OCI-M1 (cell line): ENCODE measurements around the gene IRF2BP2.

ENCODE experiments used
- DNase-seq: peaks from one replicate; lab custom pipeline; 2025; lab: John Stamatoyannopoulos, UW

Gene IRF2BP2

DNA sequence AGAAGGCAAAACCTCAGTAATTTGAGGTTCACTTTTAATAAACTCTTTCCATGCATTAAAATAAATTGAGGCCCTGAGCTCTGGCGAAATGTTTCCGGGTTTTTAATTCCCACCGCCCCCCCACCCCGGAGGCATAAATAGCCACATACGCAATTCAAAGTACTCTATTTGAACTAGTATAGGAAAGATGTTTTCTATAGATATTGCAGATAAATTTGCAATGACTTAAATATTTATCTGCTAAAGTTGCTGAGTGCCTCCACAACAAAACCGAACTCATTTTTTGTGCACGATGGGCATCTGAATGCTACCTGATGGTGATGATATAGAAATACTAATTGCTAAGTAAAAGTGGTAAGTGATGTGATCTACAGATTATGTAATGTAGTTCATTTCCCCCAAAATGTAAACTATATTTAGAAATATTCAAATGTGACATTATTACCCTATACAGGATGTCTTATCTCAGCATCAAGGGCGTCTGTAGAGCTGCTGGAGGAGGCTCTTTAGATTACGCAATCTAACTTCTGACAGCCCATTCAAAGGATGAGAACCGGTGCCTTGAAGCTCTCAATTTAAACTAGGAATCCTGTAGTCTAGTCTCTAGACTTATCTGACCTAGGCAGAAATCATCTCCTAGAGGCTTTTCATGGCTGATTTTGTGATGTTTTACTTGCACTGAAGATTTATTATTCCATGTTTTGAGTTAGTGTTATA is 8.5 kb downstream of the IRF2BP2 start:
- peak; percentile 95 for DNase-seq

DNA sequence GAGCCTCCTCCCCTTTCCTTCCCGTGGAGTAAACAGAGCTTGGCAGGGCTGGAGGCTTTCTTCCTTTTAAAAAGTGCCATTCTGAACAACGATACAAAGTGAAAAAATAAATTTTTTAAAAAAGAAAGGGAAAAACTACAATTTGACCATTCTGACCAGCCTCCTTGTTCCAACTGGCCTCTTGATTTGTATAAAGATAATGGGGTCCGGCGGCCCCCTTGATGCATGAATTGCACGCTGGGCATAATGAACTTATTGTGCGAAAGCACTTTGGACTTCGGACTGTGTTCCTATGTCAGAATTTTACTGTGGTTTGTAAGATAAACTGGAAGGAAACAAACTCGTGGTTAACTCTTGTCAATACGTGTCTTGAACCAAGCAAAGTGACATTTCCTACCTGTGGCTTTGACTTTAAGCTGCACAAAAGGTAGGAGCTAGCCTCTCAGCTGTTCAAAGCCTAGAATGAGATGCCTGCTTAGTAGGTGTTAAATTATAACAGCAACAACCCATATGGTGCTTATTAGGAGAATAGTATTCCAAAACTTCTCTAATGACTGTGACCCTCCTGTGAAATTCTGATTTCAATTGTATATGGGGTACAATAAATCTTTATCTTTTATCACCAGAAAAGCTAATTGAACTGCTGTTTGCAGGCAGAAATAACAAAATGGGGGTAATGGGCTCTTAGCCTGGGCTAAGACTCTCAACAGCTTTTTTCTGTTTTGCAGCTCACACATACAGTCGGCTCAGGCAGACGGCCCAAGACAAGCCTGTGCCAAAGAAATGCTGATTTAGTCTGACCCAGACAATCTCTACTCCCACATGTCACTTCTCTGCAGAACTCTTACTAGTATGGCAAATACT is 9.3 kb downstream of the IRF2BP2 start:
- DNase-seq, result peak; percentile 84

DNA sequence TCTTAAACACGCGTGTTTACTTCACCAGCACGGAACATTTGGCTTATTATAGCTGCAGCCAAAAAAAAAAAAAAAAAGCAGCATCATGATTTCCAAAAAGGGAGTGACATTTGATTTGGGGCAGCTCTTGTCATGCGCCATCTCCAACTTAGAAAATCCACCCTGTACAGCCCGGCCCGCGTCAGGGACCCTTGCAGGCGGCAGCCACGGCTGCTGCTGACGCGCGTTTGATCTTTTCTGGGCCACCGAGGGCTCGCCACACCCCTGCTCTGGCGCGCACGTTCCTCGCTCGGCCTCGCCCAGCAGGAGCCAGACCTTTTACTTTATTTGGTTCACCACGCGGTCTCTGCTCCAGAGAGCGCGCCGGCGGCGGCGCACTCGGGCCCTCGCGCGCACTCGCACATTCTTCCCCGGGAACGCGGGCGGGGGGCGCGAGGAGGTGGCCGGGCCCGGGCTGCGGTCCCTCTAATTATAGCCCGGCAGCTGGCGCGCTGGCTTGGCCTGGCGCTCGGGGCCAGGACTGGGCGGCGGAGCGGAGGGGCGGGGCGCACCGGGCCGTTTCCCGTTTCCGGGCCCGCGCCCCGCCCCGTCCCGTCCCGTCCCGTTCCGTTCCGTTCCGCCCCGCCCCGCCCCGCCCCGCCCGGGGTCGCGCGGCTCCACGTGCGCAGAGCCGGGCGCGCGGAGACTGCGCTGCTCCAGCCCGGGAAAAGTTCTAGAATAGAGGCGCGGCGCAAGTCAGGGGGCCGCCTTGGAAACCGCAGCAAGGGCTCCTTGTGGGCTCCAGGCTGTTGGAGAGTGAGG is 10.2 kb downstream of the IRF2BP2 start:
- peak; percentile 96 for DNase-seq

DNA sequence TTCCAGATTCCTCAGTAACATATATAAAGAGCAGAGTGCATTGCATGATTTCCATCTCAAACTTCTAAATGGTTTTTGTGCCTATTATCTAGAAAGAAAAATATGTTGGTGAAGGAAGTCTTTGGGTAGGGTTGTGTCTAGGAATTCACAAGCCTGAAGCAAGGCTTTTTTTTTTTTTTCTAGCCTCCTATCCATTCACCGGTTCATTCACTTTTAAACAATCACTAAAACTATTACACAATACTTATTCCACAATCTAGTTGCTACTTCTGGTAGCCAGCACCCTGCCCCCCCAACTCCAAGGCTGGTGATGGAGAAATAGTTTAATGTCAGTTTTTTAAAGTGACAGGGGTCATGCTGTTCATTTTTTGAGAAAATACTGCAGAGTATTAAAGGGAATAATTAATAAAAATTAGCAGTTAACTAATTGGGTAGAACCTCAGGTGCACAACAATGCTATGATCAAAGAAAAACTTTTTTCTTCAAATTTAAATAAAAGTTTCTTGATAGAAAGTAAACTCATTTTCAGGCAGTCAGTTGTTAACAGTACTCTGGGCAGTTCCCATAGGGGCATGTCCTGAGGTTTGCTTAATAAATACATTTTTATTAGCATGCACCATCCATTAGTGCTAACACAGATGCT is 10.9 kb downstream of the IRF2BP2 start:
- peak; percentile 81 for DNase-seq

DNA sequence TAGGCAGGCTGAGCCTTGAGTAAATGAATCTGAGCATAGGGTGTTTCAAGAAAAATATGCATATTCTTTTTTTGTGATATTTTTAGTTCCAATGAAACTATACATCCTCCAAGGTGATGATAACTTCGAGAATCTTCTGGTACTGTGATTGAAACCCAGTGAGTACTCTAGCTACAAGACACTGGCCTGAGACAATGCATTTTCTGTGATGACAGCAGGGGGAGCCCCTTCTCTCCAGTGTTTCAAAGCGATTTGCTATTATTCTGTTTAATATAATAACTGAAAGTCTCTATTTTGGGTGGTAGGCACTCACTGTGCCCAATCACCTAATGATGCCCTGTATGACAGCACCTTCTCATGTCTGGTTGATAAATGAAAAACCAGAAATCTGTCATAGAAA is 12.1 kb downstream of the IRF2BP2 start:
- peak; percentile 87 for DNase-seq

DNA sequence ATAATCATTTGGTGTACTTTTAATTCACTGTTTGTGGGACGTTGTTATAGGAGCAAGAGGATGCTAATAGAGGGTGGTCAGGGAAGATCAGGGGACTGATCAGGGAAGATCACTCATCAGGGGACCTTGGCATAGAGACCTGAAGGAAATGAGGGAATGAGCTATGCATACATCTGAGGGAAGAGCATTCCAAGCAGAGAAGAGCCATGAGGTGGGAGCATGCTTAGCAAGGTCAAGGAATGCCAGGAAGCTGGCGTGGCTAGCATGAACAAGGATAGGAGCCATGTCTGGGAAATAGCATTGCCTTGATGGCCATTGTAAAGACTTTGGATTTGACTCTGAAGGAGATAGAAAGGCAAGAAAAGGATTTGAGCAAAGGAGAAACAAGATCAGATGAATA is 14.1 kb downstream of the IRF2BP2 start:
- DNase-seq, result no peak

DNA sequence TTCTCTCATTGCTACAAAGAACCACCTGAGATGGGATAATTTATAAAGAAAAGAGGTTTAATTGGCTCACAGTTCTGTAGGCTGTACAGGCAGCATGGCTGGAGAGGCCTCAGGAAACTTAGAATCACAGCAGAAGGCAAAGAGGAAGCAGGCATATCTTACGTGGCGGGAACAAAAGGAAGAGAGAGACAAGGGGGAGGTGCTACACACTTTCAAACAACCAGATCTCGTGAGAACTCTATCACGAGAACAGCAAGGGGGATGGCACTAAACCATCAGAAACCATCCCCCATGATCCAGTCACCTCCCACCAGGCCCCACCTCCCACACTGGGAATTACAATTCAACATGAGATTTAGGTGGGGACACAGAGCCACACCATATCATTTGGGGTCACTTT is 15.4 kb downstream of the IRF2BP2 start:
- DNase-seq, result peak; percentile 21

DNA sequence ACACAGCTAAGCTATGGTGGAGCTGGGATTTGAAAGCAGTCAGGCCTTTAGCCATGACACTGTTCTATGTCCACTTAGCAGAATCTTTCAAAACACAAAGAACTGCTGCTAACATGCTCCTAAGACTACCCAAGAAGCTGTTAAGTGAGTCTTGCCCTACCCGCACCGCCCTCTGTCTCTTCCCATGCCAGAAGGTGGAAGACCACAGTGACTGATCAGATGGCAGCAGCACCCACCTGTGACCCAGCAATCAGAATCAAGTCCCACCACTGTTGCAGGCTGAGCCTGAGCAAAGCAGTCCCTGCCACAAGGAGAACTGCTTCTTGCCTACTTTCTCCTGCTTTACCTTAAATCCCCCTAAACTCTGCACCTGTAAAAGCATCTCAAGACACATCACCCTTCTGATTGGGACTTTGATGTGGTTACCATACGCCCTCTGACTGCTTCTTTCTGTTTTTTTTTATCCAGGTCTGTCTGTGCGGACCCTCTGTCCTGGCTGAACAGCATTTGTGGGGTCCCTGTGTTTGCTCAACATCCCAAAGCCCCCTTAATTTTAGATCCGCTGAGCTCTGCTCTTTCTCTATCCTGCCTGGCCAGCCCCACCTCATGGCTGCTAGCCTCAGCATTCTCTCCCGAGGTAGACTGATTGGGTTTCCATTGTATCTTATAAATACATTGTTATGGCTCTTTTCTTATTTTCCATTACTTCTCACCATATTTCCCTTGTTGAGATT is 16.0 kb downstream of the IRF2BP2 start:
- no peak for DNase-seq

DNA sequence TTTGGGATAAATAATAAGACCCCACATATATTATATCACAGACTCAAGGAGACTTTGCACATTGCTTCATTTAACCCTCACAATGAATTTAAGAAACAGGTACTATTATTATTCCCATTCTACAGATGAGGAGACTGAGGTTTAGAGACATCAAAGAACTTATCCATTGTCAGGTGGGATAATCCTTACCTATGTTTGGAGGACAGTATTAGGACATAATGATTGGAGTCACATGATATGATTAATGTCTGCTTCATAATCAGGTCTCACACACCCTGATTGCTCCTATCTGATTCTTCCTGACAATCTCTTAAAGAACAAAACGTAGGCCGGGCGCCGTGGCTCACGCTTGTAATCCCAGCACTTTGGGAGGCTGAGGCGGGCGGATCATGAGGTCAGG is 16.9 kb downstream of the IRF2BP2 start:
- no peak for DNase-seq

DNA sequence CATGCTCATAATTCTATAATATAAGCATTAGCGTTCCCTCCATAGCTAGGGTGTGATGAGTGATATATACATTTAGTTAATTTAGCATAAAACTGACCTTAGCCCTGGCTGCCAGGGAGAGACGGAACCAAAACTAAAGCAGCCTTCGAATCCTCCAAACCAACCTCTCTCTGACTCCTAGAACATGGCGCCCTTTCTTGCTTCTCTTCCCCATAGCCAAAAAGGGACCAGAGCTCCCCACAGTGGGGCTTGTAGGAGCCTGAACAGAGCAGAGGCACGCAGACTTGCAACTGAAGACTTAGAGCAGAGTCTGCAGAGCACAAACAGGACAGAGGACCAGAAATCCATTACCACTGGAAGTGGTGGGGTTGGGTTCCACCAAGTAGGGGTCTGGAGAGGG is 17.7 kb downstream of the IRF2BP2 start:
- peak; percentile 35 for DNase-seq

DNA sequence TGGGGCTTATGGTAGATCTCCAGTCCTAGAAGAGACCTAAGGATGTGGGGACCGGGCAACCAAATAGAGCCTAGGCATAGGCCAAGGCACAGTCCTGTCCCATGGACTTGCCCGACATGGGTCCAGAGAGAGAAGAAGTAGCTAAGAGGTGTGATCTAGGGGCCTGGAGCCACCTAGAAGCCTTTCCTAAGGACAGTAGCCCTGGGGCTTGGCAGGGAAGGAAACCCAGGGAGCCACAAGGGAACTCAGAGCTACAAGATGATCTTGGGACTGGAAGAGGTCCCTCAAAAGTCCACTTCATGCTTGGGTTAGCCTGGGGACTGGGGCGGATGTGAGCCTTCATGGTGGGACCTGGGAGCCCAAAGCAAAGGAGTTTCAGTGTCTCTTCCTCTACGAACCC is 18.8 kb downstream of the IRF2BP2 start:
- no peak for DNase-seq

DNA sequence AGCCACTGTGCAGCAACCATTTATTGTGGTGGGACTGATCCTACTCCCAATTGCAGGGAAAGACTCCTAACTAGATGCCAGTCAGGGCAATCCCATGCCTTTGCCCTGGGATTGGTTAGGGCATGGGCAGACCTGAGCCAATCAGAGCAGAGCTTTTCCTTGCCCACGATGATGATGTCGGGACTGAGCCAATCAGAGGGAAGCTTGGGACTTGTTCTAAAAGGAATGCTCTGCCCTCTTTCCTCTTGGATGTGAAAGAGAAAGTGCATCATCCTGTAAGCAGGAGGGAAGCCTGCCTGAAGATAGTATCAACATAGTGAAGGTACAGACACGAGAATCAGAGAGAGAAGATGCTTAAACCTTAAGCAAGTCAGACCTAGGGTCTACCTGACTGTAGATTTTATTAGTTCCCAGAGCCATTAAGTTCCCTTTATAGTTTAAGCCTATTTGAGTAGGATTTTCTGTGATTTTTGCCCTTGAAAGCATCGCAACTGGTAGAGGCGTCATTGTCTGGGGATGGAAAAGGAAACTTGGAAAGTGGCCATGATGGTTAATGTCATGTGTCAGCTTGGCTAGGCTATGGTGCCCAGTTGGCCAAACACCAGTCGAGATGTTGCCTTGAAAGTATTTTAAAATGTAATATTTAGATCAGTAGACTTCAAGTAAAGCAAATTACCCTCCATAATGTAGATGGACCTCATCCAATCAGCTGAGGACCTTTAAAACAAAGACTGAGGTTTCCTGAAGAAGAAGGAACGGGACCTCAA is 19.9 kb downstream of the IRF2BP2 start:
- DNase-seq, result peak; percentile 57

DNA sequence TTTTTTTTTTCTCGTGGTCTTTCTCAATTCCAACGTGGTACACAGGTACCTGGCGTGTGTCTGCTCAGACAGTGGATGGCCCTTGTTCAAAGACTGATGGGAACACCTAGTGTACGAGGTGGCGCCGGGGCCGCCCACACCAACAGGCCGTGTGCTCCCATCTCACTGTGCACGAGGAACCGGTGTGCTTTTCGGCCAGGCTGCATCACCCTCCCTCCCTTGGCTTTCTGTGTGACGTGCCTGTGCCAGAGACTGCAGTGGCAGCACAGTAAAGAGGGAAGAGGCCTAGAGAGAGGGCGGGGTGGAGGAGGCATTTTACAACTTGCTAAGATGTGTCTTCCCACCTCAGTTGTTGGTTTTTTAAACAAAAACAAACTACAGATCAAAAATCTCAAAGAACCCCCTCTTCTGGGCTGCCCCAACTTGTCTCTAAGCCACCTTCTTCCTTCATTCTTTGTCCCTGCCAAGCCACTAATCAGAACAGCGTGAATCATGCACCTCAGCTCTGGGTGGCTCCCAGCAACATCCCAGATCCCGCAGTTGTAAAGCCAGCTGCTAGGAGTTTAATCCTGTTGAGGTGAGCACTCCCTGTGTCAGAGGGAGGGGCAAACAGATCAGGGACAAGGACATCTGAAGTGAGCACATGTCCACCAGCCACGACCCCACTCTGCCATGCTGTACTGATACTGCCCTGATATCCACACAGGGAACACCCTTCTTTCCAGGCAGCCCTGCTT is 20.7 kb downstream of the IRF2BP2 start:
- no peak for DNase-seq

DNA sequence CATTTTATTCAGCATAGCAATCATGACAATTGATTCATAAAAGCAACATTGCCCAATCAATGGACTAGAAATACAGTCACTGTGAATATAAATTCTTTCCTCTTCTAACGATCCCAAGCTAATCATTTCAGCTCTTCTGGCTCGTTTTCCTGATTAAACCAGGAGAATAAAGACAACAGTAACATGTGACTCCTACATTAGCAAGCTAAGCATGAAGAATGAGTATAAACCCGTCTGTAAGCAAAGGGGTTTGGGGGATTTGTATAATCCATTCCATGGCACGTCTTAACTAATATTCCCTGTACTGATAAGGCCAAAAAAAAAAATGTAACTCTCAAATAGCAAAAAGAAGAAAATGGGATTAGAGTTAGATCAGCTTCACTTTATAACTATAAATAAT is 21.6 kb downstream of the IRF2BP2 start:
- DNase-seq, result no peak

DNA sequence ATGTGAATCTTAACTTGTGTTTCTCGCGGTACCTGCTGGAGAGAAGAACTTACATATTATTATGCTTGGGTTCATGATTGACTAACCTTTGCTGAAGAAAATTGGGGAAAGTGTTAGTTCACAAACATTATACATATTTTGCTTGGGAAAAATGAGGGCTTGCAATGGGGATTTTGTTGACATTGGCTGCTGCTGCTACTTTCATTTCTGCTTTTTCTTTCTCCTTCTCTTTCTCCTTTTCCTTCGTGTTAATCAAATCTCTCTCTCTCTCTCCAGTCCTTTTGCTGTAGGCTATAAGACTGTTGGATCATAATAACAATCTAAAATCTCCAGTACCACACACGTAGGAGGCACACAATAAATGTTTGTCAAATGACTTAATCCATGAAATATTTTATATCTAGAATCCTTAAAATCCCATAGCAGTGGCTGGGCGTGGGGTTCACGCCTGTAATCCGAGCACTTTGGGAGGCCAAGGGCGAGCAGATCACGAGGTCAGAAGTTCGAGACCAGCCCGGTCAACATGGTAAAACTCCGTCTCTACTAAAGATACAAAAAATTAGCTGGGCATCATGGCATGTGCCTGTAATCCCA is 23.0 kb downstream of the IRF2BP2 start:
- no peak for DNase-seq

DNA sequence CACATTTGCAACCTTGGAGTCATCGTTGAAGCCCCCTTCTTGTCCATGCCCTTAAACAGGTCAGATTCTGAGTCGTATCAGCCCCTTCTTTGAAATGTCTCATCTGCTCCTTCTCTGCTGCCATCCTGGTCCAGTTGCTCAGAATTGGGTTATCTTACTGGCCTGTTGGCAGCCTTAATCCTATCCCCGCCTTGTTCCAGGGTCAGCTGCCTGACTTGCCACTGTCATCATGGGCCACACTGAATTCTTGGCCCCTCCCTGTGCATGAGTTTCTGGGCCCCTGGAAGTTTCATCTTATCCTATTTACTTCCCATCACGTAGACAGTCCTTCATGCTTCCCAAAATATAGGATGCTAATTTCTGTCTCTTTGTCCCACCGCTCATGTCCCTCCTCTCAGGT is 23.7 kb downstream of the IRF2BP2 start:
- no peak for DNase-seq

DNA sequence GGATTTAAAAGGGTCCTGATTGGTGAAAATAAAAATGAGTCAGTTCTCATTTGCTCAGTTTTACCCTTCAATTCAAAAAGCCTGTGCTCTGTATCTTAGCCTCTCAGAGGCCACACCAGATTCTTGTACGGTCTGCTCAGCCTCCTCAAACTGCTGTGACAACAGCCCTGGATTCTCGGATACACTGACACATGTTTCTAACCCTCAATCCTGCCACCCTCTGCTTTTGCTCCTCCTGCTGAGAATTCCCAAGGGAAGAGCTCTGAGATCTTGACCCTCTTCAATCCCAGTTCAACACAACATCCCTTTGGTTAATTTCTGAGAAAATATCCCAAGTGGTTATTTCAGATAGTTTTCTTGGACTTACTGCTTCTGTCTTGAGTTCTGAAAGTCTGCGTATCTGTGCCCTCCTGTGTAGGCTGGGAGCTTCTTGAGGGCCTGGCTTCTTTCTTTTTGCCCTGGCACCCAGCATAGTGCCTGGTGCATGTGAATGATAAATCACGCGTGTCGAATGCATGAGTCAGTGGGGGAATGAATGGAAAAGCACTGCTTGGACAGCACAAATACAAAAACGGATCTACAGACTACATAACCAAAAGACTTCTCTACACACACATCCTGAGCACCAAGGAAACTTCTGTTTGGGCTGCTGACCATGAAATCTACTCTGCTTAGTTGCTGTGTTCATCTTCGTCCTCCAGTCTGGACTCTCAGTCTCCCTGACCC is 24.5 kb downstream of the IRF2BP2 start:
- DNase-seq, result no peak

DNA sequence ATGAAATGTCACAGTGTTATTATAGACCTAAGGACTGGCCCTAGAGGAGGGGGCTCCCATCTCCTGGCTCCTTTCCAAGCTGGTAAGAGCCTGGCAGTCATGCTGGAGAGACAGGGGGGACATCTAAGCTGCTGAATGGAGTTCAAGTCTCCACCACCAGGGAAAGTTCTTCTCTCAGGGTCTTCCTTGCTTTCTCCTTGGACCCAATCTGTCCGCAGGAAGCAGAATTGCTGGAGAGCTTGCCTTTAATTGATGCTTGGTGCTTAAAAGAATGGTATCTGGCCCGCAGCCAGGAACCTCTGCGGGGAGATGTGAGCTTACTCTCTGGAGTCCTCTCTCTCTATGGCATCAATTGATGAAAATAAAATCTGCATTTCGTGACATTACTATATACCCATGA is 25.1 kb downstream of the IRF2BP2 start:
- DNase-seq, result no peak

DNA sequence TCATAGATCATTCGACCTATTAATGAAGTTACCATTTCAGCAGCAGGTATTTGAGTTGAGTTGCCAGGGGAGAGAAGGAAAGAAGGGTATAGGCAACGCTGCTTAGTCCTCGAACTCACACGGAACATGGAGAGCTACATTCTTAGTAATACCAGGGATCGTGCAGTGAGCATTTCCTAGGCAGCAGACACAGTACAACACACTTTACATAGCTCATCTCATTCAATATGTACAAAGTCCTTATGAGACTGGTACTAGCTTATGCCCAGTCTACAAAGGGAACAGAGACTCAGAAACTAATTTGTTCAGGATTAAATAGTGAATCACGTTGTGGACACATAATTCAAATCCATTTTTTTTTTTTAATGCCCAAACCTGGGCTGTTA is 25.6 kb downstream of the IRF2BP2 start:
- no peak for DNase-seq
